ENCODE measurements around the gene HDAC7. TPM values are rescaled to one million over a fixed set of nuclear protein-coding genes. Genes with fewer than 3 reads are reported as not detected.

The HDAC7 gene
- total and polyA plus RNA-seq, 2 of the 13 experiments (the other 11 are each of a cell fraction or from before 2014, with no cell fraction given) = 4.6 to 10.8 TPM

- in situ Hi-C loops (cut with HindIII; ENCODE audit: extremely low pct_ligation_motif_present, low pct_unique_long_range_greater_than_20kb) (no loop called here), intact Hi-C loops (cut with micrococcal nuclease; ENCODE audit: unreplicated experiment) (no loop called here)
- Histone ChIP-seq H3K4me3 (replicated peaks in 1 of 3; ENCODE audit: insufficient read depth in 1 of 3, low read depth in 2 of 3, low read length in 3 of 3) (no peak overlapping the region), H3K9me3 (ENCODE audit: low read length) (no peaks in the 10 kb centered on the region), H3K79me2 (ENCODE audit: insufficient read depth, low read length) (no peaks in the 10 kb centered on the region), H3K36me3 (replicated peaks in 1 of 2; ENCODE audit: control insufficient read depth in 1 of 2, insufficient read depth in 2 of 2, low read length in 2 of 2) (no peaks in the 10 kb centered on the region), H3K4me2 (ENCODE audit: low read depth, low read length) (no peak overlapping the region), H3K4me1 (ENCODE audit: insufficient read depth, low read length) (peaks cover 29% of the 10 kb centered on the region), H3K9ac (ENCODE audit: insufficient read depth, low read depth, low read length) (no peak overlapping the region), H3K27ac (ENCODE audit: extremely low read length, insufficient read depth, low read length) (no peak overlapping the region), H4K20me1 (ENCODE audit: insufficient read depth, low read length) (no peaks in the 10 kb centered on the region), H3K27me3 (ENCODE audit: control insufficient read depth in 1 of 2, insufficient read depth in 2 of 2, low read length in 2 of 2) (no peaks in the 10 kb centered on the region), H2AFZ (ENCODE audit: low read length) (no peak overlapping the region)
- BruUV-seq (replicated peaks) = no TSS peak
- no peak for DNase-seq (ENCODE audit: low spot score)
- ATAC-seq = no peak
- CTCF ChIA-PET (ENCODE audit: low intra/inter-chr PET ratio, low total read pairs) = no interaction called here
- no peak for FAIRE-seq
- TF ChIP-seq, protein P1, sequence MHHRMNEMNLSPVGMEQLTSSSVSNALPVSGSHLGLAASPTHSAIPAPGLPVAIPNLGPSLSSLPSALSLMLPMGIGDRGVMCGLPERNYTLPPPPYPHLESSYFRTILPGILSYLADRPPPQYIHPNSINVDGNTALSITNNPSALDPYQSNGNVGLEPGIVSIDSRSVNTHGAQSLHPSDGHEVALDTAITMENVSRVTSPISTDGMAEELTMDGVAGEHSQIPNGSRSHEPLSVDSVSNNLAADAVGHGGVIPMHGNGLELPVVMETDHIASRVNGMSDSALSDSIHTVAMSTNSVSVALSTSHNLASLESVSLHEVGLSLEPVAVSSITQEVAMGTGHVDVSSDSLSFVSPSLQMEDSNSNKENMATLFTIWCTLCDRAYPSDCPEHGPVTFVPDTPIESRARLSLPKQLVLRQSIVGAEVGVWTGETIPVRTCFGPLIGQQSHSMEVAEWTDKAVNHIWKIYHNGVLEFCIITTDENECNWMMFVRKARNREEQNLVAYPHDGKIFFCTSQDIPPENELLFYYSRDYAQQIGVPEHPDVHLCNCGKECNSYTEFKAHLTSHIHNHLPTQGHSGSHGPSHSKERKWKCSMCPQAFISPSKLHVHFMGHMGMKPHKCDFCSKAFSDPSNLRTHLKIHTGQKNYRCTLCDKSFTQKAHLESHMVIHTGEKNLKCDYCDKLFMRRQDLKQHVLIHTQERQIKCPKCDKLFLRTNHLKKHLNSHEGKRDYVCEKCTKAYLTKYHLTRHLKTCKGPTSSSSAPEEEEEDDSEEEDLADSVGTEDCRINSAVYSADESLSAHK (CRISPR knock-in tag; IDR thresholded peaks at IDR 0.05; ENCODE audit: borderline replicate concordance) = no peak
- 68% methylated on average over 12 of the region's 17 CpGs for WGBS (ENCODE audit: low lambda C conversion rate)
- POLR2A ChIA-PET = no interaction called here
Observed at GRCh38 chr12:47856721-47857575, 37.2 kb upstream of the HDAC7 start.

GRCh38 chr12:47856094-47856493 is 36.4 kb upstream of the HDAC7 start:
- H2AFZ ChIP-seq (ENCODE audit: low read length) = no peak overlapping the region
- FAIRE-seq (no peak), ATAC-seq (no peak), DNase-seq (ENCODE audit: low spot score) (no peak)
- TF ChIP-seq ZNF17 (CRISPR knock-in tag; IDR thresholded peaks at IDR 0.05) (no peak), ATF7 (IDR thresholded peaks at IDR 0.05) (no peak), ATF7 (CRISPR knock-in tag; IDR thresholded peaks at IDR 0.05) (no peak), GABPB1 (CRISPR knock-in tag; IDR thresholded peaks at IDR 0.05) (no peak), NR2F2 (IDR thresholded peaks at IDR 0.05; ENCODE audit: borderline replicate concordance, low read depth) (no peak), ZBTB21 (CRISPR knock-in tag; IDR thresholded peaks at IDR 0.05) (no peak), NR1H2 (CRISPR knock-in tag; IDR thresholded peaks at IDR 0.05; ENCODE audit: borderline replicate concordance, low read depth) (no peak)
- TF ChIP-seq, protein P2, sequence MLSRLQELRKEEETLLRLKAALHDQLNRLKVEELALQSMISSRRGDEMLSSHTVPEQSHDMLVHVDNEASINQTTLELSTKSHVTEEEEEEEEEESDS (CRISPR knock-in tag; IDR thresholded peaks at IDR 0.05; ENCODE audit: borderline replicate concordance) = no peak
- TF ChIP-seq, protein P3, sequence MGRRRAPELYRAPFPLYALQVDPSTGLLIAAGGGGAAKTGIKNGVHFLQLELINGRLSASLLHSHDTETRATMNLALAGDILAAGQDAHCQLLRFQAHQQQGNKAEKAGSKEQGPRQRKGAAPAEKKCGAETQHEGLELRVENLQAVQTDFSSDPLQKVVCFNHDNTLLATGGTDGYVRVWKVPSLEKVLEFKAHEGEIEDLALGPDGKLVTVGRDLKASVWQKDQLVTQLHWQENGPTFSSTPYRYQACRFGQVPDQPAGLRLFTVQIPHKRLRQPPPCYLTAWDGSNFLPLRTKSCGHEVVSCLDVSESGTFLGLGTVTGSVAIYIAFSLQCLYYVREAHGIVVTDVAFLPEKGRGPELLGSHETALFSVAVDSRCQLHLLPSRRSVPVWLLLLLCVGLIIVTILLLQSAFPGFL (CRISPR knock-in tag; IDR thresholded peaks at IDR 0.05) = no peak
- TF ChIP-seq, protein P4, sequence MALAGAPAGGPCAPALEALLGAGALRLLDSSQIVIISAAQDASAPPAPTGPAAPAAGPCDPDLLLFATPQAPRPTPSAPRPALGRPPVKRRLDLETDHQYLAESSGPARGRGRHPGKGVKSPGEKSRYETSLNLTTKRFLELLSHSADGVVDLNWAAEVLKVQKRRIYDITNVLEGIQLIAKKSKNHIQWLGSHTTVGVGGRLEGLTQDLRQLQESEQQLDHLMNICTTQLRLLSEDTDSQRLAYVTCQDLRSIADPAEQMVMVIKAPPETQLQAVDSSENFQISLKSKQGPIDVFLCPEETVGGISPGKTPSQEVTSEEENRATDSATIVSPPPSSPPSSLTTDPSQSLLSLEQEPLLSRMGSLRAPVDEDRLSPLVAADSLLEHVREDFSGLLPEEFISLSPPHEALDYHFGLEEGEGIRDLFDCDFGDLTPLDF (CRISPR knock-in tag; IDR thresholded peaks at IDR 0.05) = no peak
- in situ Hi-C loops (cut with HindIII; ENCODE audit: extremely low pct_ligation_motif_present, low pct_unique_long_range_greater_than_20kb) = no loop called here
- no peaks in the 10 kb centered on the region for H3K36me3 ChIP-seq (replicated peaks in 1 of 2; ENCODE audit: control insufficient read depth in 1 of 2, insufficient read depth in 2 of 2, low read length in 2 of 2)
- ChIA-PET CTCF (ENCODE audit: low intra/inter-chr PET ratio, low total read pairs) (no interaction called here), POLR2A (no interaction called here)
- no peak overlapping the region for H3K27ac ChIP-seq (ENCODE audit: extremely low read length, insufficient read depth, low read length)
- H3K4me2 ChIP-seq (ENCODE audit: low read depth, low read length) = no peak overlapping the region
- intact Hi-C loops (cut with micrococcal nuclease; ENCODE audit: unreplicated experiment) = no loop called here
- 4% methylated on average over 1 of the region's 1 CpG for WGBS (ENCODE audit: low lambda C conversion rate)
- H3K79me2 ChIP-seq (ENCODE audit: insufficient read depth, low read length) = no peaks in the 10 kb centered on the region
- H4K20me1 ChIP-seq (ENCODE audit: insufficient read depth, low read length) = no peaks in the 10 kb centered on the region
- H3K4me1 ChIP-seq (ENCODE audit: insufficient read depth, low read length) = peaks cover 29% of the 10 kb centered on the region
- no peaks in the 10 kb centered on the region for H3K9me3 ChIP-seq (ENCODE audit: low read length)
- BruUV-seq (replicated peaks) = no TSS peak
- H3K9ac ChIP-seq (ENCODE audit: insufficient read depth, low read depth, low read length) = no peak overlapping the region
- no peak overlapping the region for H3K4me3 ChIP-seq (replicated peaks in 1 of 3; ENCODE audit: insufficient read depth in 1 of 3, low read depth in 2 of 3, low read length in 3 of 3)
- no peaks in the 10 kb centered on the region for H3K27me3 ChIP-seq (ENCODE audit: control insufficient read depth in 1 of 2, insufficient read depth in 2 of 2, low read length in 2 of 2)

Data from HepG2 (cell line).